Raji (cell line): Measurements from ENCODE around the gene NUDCD2.

Source experiments
- POLR2A ChIP-seq: IDR thresholded peaks from 2 replicates; pipeline ENCODE4 v1.6.1; 2011; ENCODE audit warnings: low read depth, low read length, control low read depth; ENCODE audit not compliant: insufficient read depth

The NUDCD2 gene

GRCh38 chr5:163404364-163405173 is 55.3 kb downstream of the NUDCD2 start:
- no peak for TF ChIP-seq POLR2A

DNA sequence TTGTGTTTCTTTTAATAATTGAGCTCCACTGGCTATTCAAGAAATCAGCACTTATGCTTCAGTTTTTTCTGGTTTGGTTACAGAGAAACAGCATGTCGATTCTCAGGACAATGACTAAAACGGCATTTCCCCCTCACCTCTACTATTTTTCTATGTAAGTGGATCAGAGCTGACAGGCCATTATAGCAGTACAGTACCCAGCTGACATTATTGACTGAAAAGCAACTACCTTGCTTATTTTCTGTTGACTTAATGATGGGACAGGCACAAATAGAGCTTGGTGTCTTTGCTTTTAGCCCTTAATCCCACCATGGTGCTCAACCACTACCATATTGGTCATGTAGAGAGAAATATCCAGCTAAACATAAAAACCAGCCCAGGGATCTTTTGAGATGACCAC is 57.9 kb downstream of the NUDCD2 start:
- no peak for TF ChIP-seq POLR2A

GRCh38 chr5:163401271-163401670 is 58.6 kb downstream of the NUDCD2 start:
- no peak for TF ChIP-seq POLR2A

GRCh38 chr5:163399923-163400322 is 60.0 kb downstream of the NUDCD2 start:
- no peak for TF ChIP-seq POLR2A

GRCh38 chr5:163397354-163397753 is 62.5 kb downstream of the NUDCD2 start:
- TF ChIP-seq POLR2A = no peak
